DMS153 (cell line): ENCODE data around the gene ELK3.
"Not testable (repeated sequence)": the region's sequence is repeated elsewhere in the genome, so short reads cannot be mapped to it uniquely, and the experiment has no call there.

Experiments
- DNase-seq: peaks from one replicate; lab custom pipeline; 2025; lab: John Stamatoyannopoulos, UW

ELK3 gene

GRCh38 chr12:96310067-96310466 is 115.9 kb downstream of the ELK3 start:
- DNase-seq = no peak

GRCh38 chr12:96311191-96311590 is 117.0 kb downstream of the ELK3 start:
- DNase-seq = no peak

- no peak for DNase-seq
Observed at GRCh38 chr12:96313606-96314005, 119.4 kb downstream of the ELK3 start.

GRCh38 chr12:96314723-96315122 is 120.5 kb downstream of the ELK3 start:
- no peak for DNase-seq

GRCh38 chr12:96315741-96316481 is 121.7 kb downstream of the ELK3 start:
- DNase-seq = not testable (repeated sequence)

- not testable (repeated sequence) for DNase-seq
Observed at GRCh38 chr12:96317801-96318200, 123.6 kb downstream of the ELK3 start.
